ENCODE results near the gene PELI3. TPM values are rescaled to one million over a fixed set of nuclear protein-coding genes. Genes with fewer than 3 reads are reported as not detected.

The PELI3 gene
- total RNA-seq, 1 donor from 2014 or later: 3.6 TPM

GRCh38 chr11:66484806-66485380 is 18.2 kb downstream of the PELI3 start:
- DNase-seq (ENCODE audit: low read depth): no peak
- H3K4me3 ChIP-seq (ENCODE audit: low read depth, low read length): no peak overlapping the region
- no peak for TF ChIP-seq CTCF (conservative IDR thresholded peaks at IDR 0.05; ENCODE audit: low read depth, low read length)

- H3K4me3 ChIP-seq (ENCODE audit: low read depth, low read length): no peak overlapping the region
- DNase-seq (ENCODE audit: low read depth): no peak
- TF ChIP-seq CTCF (conservative IDR thresholded peaks at IDR 0.05; ENCODE audit: low read depth, low read length): no peak
These were observed 22.3 kb downstream of the PELI3 start for GRCh38 chr11:66488957-66489356.

- no peak overlapping the region for H3K4me3 ChIP-seq (ENCODE audit: low read depth, low read length)
- no peak for DNase-seq (ENCODE audit: low read depth)
- TF ChIP-seq CTCF (conservative IDR thresholded peaks at IDR 0.05; ENCODE audit: low read depth, low read length): no peak
These were observed 22.9 kb downstream of the PELI3 start for GRCh38 chr11:66489636-66490035.

- H3K4me3 ChIP-seq (ENCODE audit: low read depth, low read length): no peak overlapping the region
- peak; percentile 46 for TF ChIP-seq CTCF (conservative IDR thresholded peaks at IDR 0.05; ENCODE audit: low read depth, low read length)
- no peak for DNase-seq (ENCODE audit: low read depth)
These were observed 24.7 kb downstream of the PELI3 start for GRCh38 chr11:66491315-66491935.

GRCh38 chr11:66492161-66492865 is 25.6 kb downstream of the PELI3 start:
- TF ChIP-seq CTCF (conservative IDR thresholded peaks at IDR 0.05; ENCODE audit: low read depth, low read length): no peak
- DNase-seq (ENCODE audit: low read depth): no peak
- H3K4me3 ChIP-seq (ENCODE audit: low read depth, low read length): no peak overlapping the region

- no peak for TF ChIP-seq CTCF (conservative IDR thresholded peaks at IDR 0.05; ENCODE audit: low read depth, low read length)
- H3K4me3 ChIP-seq (ENCODE audit: low read depth, low read length): no peak overlapping the region
- no peak for DNase-seq (ENCODE audit: low read depth)
These were observed 26.4 kb downstream of the PELI3 start for GRCh38 chr11:66493130-66493529.

Data from epithelial cell of proximal tubule (primary cell).